GM10266 (cell line): ENCODE results near the gene CDH23.

Source experiments
- DNase-seq: peaks from one replicate; pipeline ENCODE4 v3.0.0; 2012; ENCODE audit errors: extremely low spot score
- CTCF ChIP-seq: IDR thresholded peaks from 2 replicates; pipeline ENCODE4 v1.5.1; 2012; ENCODE audit warnings: mild to moderate bottlenecking, low read depth; ENCODE audit not compliant: control insufficient read depth, insufficient read depth; ENCODE audit errors: missing control alignments

CDH23 gene

GRCh38 chr10:71795248-71795647, 398.5 kb downstream of the CDH23 start:
- TF ChIP-seq CTCF, result no peak
- no peak for DNase-seq

GRCh38 chr10:71796749-71797405, 400.2 kb downstream of the CDH23 start:
- no peak for TF ChIP-seq CTCF
- DNase-seq, result no peak

GRCh38 chr10:71797533-71798307, 401.0 kb downstream of the CDH23 start:
- DNase-seq, result no peak
- no peak for TF ChIP-seq CTCF

- DNase-seq, result no peak
- TF ChIP-seq CTCF, result no peak
Measured at GRCh38 chr10:71798308-71798624, 401.5 kb downstream of the CDH23 start.

- no peak for DNase-seq
- TF ChIP-seq CTCF, result no peak
Measured at GRCh38 chr10:71799112-71799511, 402.4 kb downstream of the CDH23 start.

- no peak for TF ChIP-seq CTCF
- no peak for DNase-seq
Measured at GRCh38 chr10:71799608-71800453, 403.1 kb downstream of the CDH23 start.
